H1 (cell line): ENCODE results near the gene SYVN1. TPM values are rescaled to one million over a fixed set of nuclear protein-coding genes. Genes with fewer than 3 reads are reported as not detected.

ENCODE experiments used
- ATF2 ChIP-seq: IDR thresholded peaks from 2 replicates; pipeline ENCODE4 v1.6.1; 2012; ENCODE audit warnings: low read length, inconsistent platforms
- BACH1 ChIP-seq: IDR thresholded peaks from 2 replicates; pipeline ENCODE4 v1.6.1; 2012; ENCODE audit warnings: low read length, improper control_type of control experiment
- CBX5 ChIP-seq: fragments of 300-800, 300-1000 bp; sonication (generic); IDR thresholded peaks from 2 replicates; pipeline ENCODE4 v1.7.1; 2016; ENCODE audit warnings: antibody characterized with exemption, low read length, low read depth
- E2F6 ChIP-seq: IDR thresholded peaks from 2 replicates; pipeline ENCODE4 v1.6.1; 2012; ENCODE audit warnings: inconsistent platforms
- EGR1 ChIP-seq: IDR thresholded peaks from 2 replicates; pipeline ENCODE4 v1.6.1; 2011; ENCODE audit warnings: low read depth, low read length, borderline replicate concordance
- GTF2F1 ChIP-seq: IDR thresholded peaks from 2 replicates; pipeline ENCODE4 v1.6.1; 2012; ENCODE audit warnings: low read depth, low read length, improper control_type of control experiment, borderline replicate concordance
- HDAC6 ChIP-seq: IDR thresholded peaks from one replicate; pipeline ENCODE4 v1.7.1; 2012; ENCODE audit warnings: low read depth, mild to moderate bottlenecking, inconsistent platforms, low read length, moderate library complexity
- JUN ChIP-seq: IDR thresholded peaks from 2 replicates; pipeline ENCODE4 v1.6.1; 2011; ENCODE audit warnings: low read depth, mild to moderate bottlenecking, improper control_type of control experiment, low read length
- JUND ChIP-seq: IDR thresholded peaks from 2 replicates; pipeline ENCODE4 v1.6.1; 2011; ENCODE audit warnings: mild to moderate bottlenecking, improper control_type of control experiment, low read length
- KDM1A ChIP-seq: fragments of 200-600, 300-600 bp; sonication (generic); IDR thresholded peaks from 2 replicates; pipeline ENCODE4 v1.7.1; 2016; ENCODE audit warnings: mild to moderate bottlenecking, low read length, borderline replicate concordance
- KDM4A ChIP-seq: IDR thresholded peaks from one replicate; pipeline ENCODE4 v1.7.1; 2012; ENCODE audit warnings: low read depth, mild to moderate bottlenecking, moderate library complexity, low read length, inconsistent platforms; ENCODE audit not compliant: severe bottlenecking
- KDM5A ChIP-seq: fragments of 200-600 bp; IDR thresholded peaks from 2 replicates; pipeline ENCODE4 v1.7.1; 2012; ENCODE audit warnings: mild to moderate bottlenecking, low read length, inconsistent platforms, mixed read lengths
- NANOG ChIP-seq: IDR thresholded peaks from 2 replicates; pipeline ENCODE4 v1.6.1; 2011; ENCODE audit warnings: low read length, low read depth, mild to moderate bottlenecking, inconsistent platforms; ENCODE audit not compliant: insufficient read depth, poor library complexity, severe bottlenecking
- RAD21 ChIP-seq, 2 experiments: IDR thresholded peaks in 1 of 2; conservative IDR thresholded peaks in 1 of 2; 2 replicates each; pipeline ENCODE4 v1.6.1; 2011; ENCODE audit warnings: low read depth in 2 of 2, low read length in 2 of 2, improper control_type of control experiment in 1 of 2, inconsistent platforms in 1 of 2, mild to moderate bottlenecking in 1 of 2, moderate library complexity in 1 of 2
- RNF2 ChIP-seq: fragments of 200-900, 300-1000 bp; sonication (generic); IDR thresholded peaks from 2 replicates; pipeline ENCODE4 v1.7.1; 2016; ENCODE audit warnings: borderline replicate concordance, low read depth, mild to moderate bottlenecking, antibody characterized with exemption, low read length; ENCODE audit not compliant: poor library complexity, severe bottlenecking; ENCODE audit errors: missing control alignments
- SAP30 ChIP-seq: fragments of 300-600 bp; sonication (generic); IDR thresholded peaks from 2 replicates; pipeline ENCODE4 v1.7.1; 2012; ENCODE audit warnings: low read length, moderate library complexity, mild to moderate bottlenecking, inconsistent platforms; ENCODE audit not compliant: insufficient read depth, insufficient replicate concordance
- SP1 ChIP-seq: IDR thresholded peaks from 2 replicates; pipeline ENCODE4 v1.6.1; 2011; ENCODE audit warnings: low read depth, low read length
- SP4 ChIP-seq: IDR thresholded peaks from 2 replicates; pipeline ENCODE4 v1.6.1; 2012; ENCODE audit warnings: low read length, inconsistent platforms
- polyA plus RNA-seq, 7 experiments: library from polyadenylated mRNA; depleted of rRNA in 3 of 7; stranded (reverse) in 5 of 7; unstranded in 2 of 7; fragments of >200 nt in 5 of 7; fragments of 200-250 nt in 2 of 7; gene quantifications; 1 replicate in 5 of 7; 2 replicates in 1 of 7; 4 replicates in 1 of 7; pipeline versions ENCODE4 v1.2.1 to v1.2.3, GENCODE V29; 2011 to 2013; ENCODE audit warnings: missing spikeins in 2 of 7, mixed read lengths in 2 of 7
- total RNA-seq: library from RNA; stranded (reverse); fragmentation: NEBNext Ultra II Directional; extraction: Animal tissue kit (Norgen Biotek cat#: 25700); gene quantifications from 2 replicates; pipeline ENCODE4 v1.2.1, GENCODE V29; 2021

Gene SYVN1
- total and polyA plus RNA-seq, 2 of the 8 experiments (the other 6 are each of a cell fraction or from before 2014, with no cell fraction given) = 27.8 to 29.4 TPM

- TF ChIP-seq ATF2 (peak; percentile 89), NANOG (peak; percentile 5), RNF2 (no peak), E2F6 (no peak; the same call in 1 of the 2 replicates), GTF2F1 (no peak), BACH1 (no peak; the same call in 1 of the 2 replicates), SAP30 (peak; percentile 30), SP1 (peak; percentile 37; the same call in 1 of the 2 replicates), EGR1 (peak; percentile 90), JUN (0 out of 2 replicates have a peak, but pooled peaks have one; percentile 17), HDAC6 (no peak), RAD21 (IDR thresholded peaks at IDR 0.05 in 1 of 2, conservative IDR thresholded peaks at IDR 0.05 in 1 of 2; ENCODE audit: low read depth in 2 of 2, low read length in 2 of 2) (peak; percentile 76 to 80), CBX5 (no peak), KDM5A (peak; percentile 46; the same call in 1 of the 2 replicates), KDM1A (no peak), KDM4A (peak; percentile 27), SP4 (no peak), JUND (peak; percentile 88)
These were observed 16.9 kb downstream of the SYVN1 start, which contains the start of gene ZNHIT2 (continued) for GRCh38 chr11:65117206-65118096.
